ENCODE data around the gene PRKAG1.
"Not testable (repeated sequence)": the region's sequence is repeated elsewhere in the genome, so short reads cannot be mapped to it uniquely, and the experiment has no call there.

Gene PRKAG1
- total RNA-seq = 2.9 to 33.7 (median 4.2) reads per million in 9 experiments

- Mint-ChIP-seq H3K27ac (peak within 1 kb of the TSS; percentile 100), H3K4me1 (ENCODE audit: low read depth in 2 of 2) (peaks cover 29 to 38% of the 10 kb centered on the region in 2 donors), H3K4me3 (peak within 1 kb of the TSS; percentile 94), H3K36me3 (ENCODE audit: insufficient read depth) (peaks cover 54% of the 10 kb centered on the region), H3K27me3 (no peaks in the 10 kb centered on the region), H3K9me3 (no peaks in the 10 kb centered on the region)
- peak; percentile 85 for ATAC-seq (replicated peaks)
- peak; percentile 97 to 98 (median 98) for DNase-seq
Observed at GRCh38 chr12:49018261-49019119, at the start of gene PRKAG1. TSS of gene PRKAG1 (minus strand) at chr12:49018776. CDS start at chr12:49018740, 36 bp downstream.

GRCh38 chr12:49066120-49066519, 47.5 kb upstream of the PRKAG1 start:
- H3K27me3 Mint-ChIP-seq = no peaks in the 10 kb centered on the region
- H3K27ac Mint-ChIP-seq = peak overlapping the region in 1 of 2 donors; percentile 35
- DNase-seq = no peak
- no peak overlapping the region for H3K4me3 Mint-ChIP-seq
- ATAC-seq (replicated peaks) = no peak
- peaks cover 22 to 25% of the 10 kb centered on the region in 2 donors for H3K4me1 Mint-ChIP-seq (ENCODE audit: low read depth in 2 of 2)
- H3K9me3 Mint-ChIP-seq = no peaks in the 10 kb centered on the region
- H3K36me3 Mint-ChIP-seq (ENCODE audit: insufficient read depth) = peaks cover 15% of the 10 kb centered on the region

GRCh38 chr12:49064767-49065152, 46.2 kb upstream of the PRKAG1 start:
- H3K27ac Mint-ChIP-seq = no peak overlapping the region
- peaks cover 24% of the 10 kb centered on the region for H3K36me3 Mint-ChIP-seq (ENCODE audit: insufficient read depth)
- no peak overlapping the region for H3K4me3 Mint-ChIP-seq
- no peak for ATAC-seq (replicated peaks)
- DNase-seq = no peak
- H3K27me3 Mint-ChIP-seq = no peaks in the 10 kb centered on the region
- no peaks in the 10 kb centered on the region for H3K9me3 Mint-ChIP-seq
- peaks cover 21 to 22% of the 10 kb centered on the region in 2 donors for H3K4me1 Mint-ChIP-seq (ENCODE audit: low read depth in 2 of 2)

- Mint-ChIP-seq H3K36me3 (ENCODE audit: insufficient read depth) (peaks cover 29% of the 10 kb centered on the region), H3K4me3 (peak overlapping the region; percentile 50 to 93), H3K27ac (peak overlapping the region in 1 of 2 donors; percentile 98), H3K4me1 (ENCODE audit: low read depth in 2 of 2) (peaks cover 37 to 43% of the 10 kb centered on the region in 2 donors)
- H3K27me3 Mint-ChIP-seq; DNase-seq; H3K9me3 Mint-ChIP-seq; ATAC-seq (replicated peaks): not testable (repeated sequence)
Observed at GRCh38 chr12:49061916-49062315, 43.3 kb upstream of the PRKAG1 start.

- DNase-seq (no peak), ATAC-seq (replicated peaks) (no peak)
- Mint-ChIP-seq H3K4me1 (ENCODE audit: low read depth in 2 of 2) (peaks cover 44 to 50% of the 10 kb centered on the region in 2 donors), H3K36me3 (ENCODE audit: insufficient read depth) (peaks cover 29% of the 10 kb centered on the region), H3K9me3 (no peaks in the 10 kb centered on the region), H3K27ac (peak overlapping the region; percentile 97 to 98), H3K4me3 (peak overlapping the region; percentile 92 to 93), H3K27me3 (no peaks in the 10 kb centered on the region)
Observed at GRCh38 chr12:49061157-49061650, 42.6 kb upstream of the PRKAG1 start.

GRCh38 chr12:49060237-49061156, 41.9 kb upstream of the PRKAG1 start, which contains the start of gene KMT2D:
TSS of gene KMT2D (minus strand) at chr12:49060794. CDS start at chr12:49055324, 5,470 bp downstream.
- Mint-ChIP-seq H3K27ac (peak within 1 kb of the TSS; percentile 97 to 98), H3K36me3 (ENCODE audit: insufficient read depth) (peaks cover 29% of the 10 kb centered on the region), H3K4me1 (ENCODE audit: low read depth in 2 of 2) (peaks cover 51 to 57% of the 10 kb centered on the region in 2 donors), H3K9me3 (no peaks in the 10 kb centered on the region), H3K4me3 (peak within 1 kb of the TSS; percentile 94 to 96), H3K27me3 (no peaks in the 10 kb centered on the region)
- ATAC-seq (replicated peaks) = peak; percentile 77
- DNase-seq = peak; percentile 79 to 86 (median 80)

- DNase-seq = peak in 1 of 3 experiments; percentile 24
Observed at GRCh38 chr12:49059299-49060171, 41.0 kb upstream of the PRKAG1 start.

GRCh38 chr12:49059045-49059298, 40.4 kb upstream of the PRKAG1 start:
- Mint-ChIP-seq H3K4me3 (peak overlapping the region; percentile 94 to 96), H3K4me1 (ENCODE audit: low read depth in 2 of 2) (peaks cover 61 to 67% of the 10 kb centered on the region in 2 donors), H3K27me3 (no peaks in the 10 kb centered on the region), H3K9me3 (no peaks in the 10 kb centered on the region), H3K27ac (peak overlapping the region; percentile 90 to 97), H3K36me3 (ENCODE audit: insufficient read depth) (peaks cover 36% of the 10 kb centered on the region)
- DNase-seq (no peak), ATAC-seq (replicated peaks) (no peak)

More at GRCh38 chr12:49059299-49060171, 41.0 kb upstream of the PRKAG1 start:
- H3K9me3 Mint-ChIP-seq = no peaks in the 10 kb centered on the region
- peak overlapping the region; percentile 90 to 97 for H3K27ac Mint-ChIP-seq
- peaks cover 34% of the 10 kb centered on the region for H3K36me3 Mint-ChIP-seq (ENCODE audit: insufficient read depth)
- peaks cover 61 to 67% of the 10 kb centered on the region in 2 donors for H3K4me1 Mint-ChIP-seq (ENCODE audit: low read depth in 2 of 2)
- no peaks in the 10 kb centered on the region for H3K27me3 Mint-ChIP-seq
- H3K4me3 Mint-ChIP-seq = peak overlapping the region; percentile 94 to 96
- peak; percentile 5 for ATAC-seq (replicated peaks)

- ATAC-seq (replicated peaks) (no peak), DNase-seq (no peak)
- peaks cover 41% of the 10 kb centered on the region for H3K36me3 Mint-ChIP-seq (ENCODE audit: insufficient read depth)
- H3K9me3 Mint-ChIP-seq = no peaks in the 10 kb centered on the region
- peaks cover 60 to 64% of the 10 kb centered on the region in 2 donors for H3K4me1 Mint-ChIP-seq (ENCODE audit: low read depth in 2 of 2)
- H3K27ac Mint-ChIP-seq = peak overlapping the region; percentile 90 to 97
- peak overlapping the region; percentile 94 to 96 for H3K4me3 Mint-ChIP-seq
- H3K27me3 Mint-ChIP-seq = no peaks in the 10 kb centered on the region
Observed at GRCh38 chr12:49058366-49059044, 39.9 kb upstream of the PRKAG1 start.

GRCh38 chr12:49057888-49058287, 39.3 kb upstream of the PRKAG1 start:
- Mint-ChIP-seq H3K4me3 (peak overlapping the region; percentile 94 to 96), H3K27me3 (no peaks in the 10 kb centered on the region), H3K36me3 (ENCODE audit: insufficient read depth) (peaks cover 47% of the 10 kb centered on the region), H3K27ac (peak overlapping the region; percentile 90 to 97), H3K4me1 (ENCODE audit: low read depth in 2 of 2) (peaks cover 64% of the 10 kb centered on the region in 2 donors), H3K9me3 (no peaks in the 10 kb centered on the region)
- ATAC-seq (replicated peaks) (no peak), DNase-seq (no peak)

- Mint-ChIP-seq H3K27me3 (no peaks in the 10 kb centered on the region), H3K36me3 (ENCODE audit: insufficient read depth) (peaks cover 57% of the 10 kb centered on the region), H3K4me3 (peak overlapping the region; percentile 94 to 96), H3K9me3 (no peaks in the 10 kb centered on the region), H3K27ac (peak overlapping the region; percentile 90 to 97), H3K4me1 (ENCODE audit: low read depth in 2 of 2) (peaks cover 59 to 66% of the 10 kb centered on the region in 2 donors)
- ATAC-seq (replicated peaks) = peak; percentile 65
- peak; percentile 34 to 47 (median 35) for DNase-seq
Observed at GRCh38 chr12:49055978-49056754, 37.6 kb upstream of the PRKAG1 start.
